Left cardiac atrium (tissue), 4 donors: ENCODE results near the gene CCL5. TPM values are rescaled to one million over a fixed set of nuclear protein-coding genes. Genes with fewer than 3 reads are reported as not detected.

Experiments used
- ATAC-seq, 2 donors: fragments of 200-7000 bp; cut with Tn5 transposase; one replicate each; pipeline ENCODE4 v1.9.1; 2020; ENCODE audit warnings: mild to moderate bottlenecking in 2 of 2, moderate library complexity in 2 of 2
- DNase-seq: peaks from one replicate; pipeline ENCODE4 v3.0.0-alpha.2; 2020
- intact Hi-C, 2 donors: fragments of 100-400 bp; cut with DNase I; formaldehyde crosslinking; loops; one replicate each; pipeline versions ENCODE4 v1.14.1 to v1.15.1; 2022 to 2023
- total RNA-seq, 2 donors: library from RNA; stranded (reverse); fragmentation: NEBNext Ultra II Directional; extraction: Animal tissue kit (Norgen Biotek cat#: 25700); gene quantifications; one replicate each; pipeline ENCODE4 v1.2.1, GENCODE V29; 2021
- donor health status: DM: no; HTN: yes; CAD: no.
- donor health status: DM: no; HTN: yes; CAD: no; lungs with severe emphysema.
- donor health status: DM: yes; HTN: yes; CAD: no.
- donor health status: Dilated cardiomyopathy.

Gene CCL5
- total RNA-seq, 2 donors from 2014 or later: 1.7 to 8.6 TPM

- intact Hi-C loops: no loop called here
- no peak for DNase-seq
Observed at GRCh38 chr17:35842239-35842638, 37.9 kb downstream of the CCL5 start.

GRCh38 chr17:35841505-35841904 is 38.7 kb downstream of the CCL5 start:
- DNase-seq (no peak), ATAC-seq (peak in 1 of 2 donors; percentile 81)
- intact Hi-C loops: no loop called here

More at GRCh38 chr17:35842239-35842638, 37.9 kb downstream of the CCL5 start:
- no peak for ATAC-seq

GRCh38 chr17:35841101-35841500 is 39.1 kb downstream of the CCL5 start:
- DNase-seq (no peak), ATAC-seq (no peak)
- intact Hi-C loops: no loop called here

GRCh38 chr17:35825206-35825605 is 55.0 kb downstream of the CCL5 start:
- DNase-seq (no peak), ATAC-seq (no peak)
- intact Hi-C loops: no loop called here

Other genes starting within 250 kb of the CCL5 start
- 10 to 100 TPM; 23.9 to 24.7 TPM for gene RASL10B, start 148.7 kb downstream of the CCL5 start, total RNA-seq
- 1 to 10 TPM in 1 of 2 donors, under 1 TPM in 1; 0.47 to 1.1 TPM for gene GAS2L2, start 127.1 kb downstream of the CCL5 start, total RNA-seq
- gene C17orf50, start 119.5 kb downstream of the CCL5 start, total RNA-seq: not detected
- gene MMP28, start 84.7 kb downstream of the CCL5 start, total RNA-seq: 10 to 100 TPM in 1 of 2 donors, 1 to 10 TPM in 1; 5.0 to 10.3 TPM
- gene TAF15, start 70.9 kb downstream of the CCL5 start, total RNA-seq: 100 to 1,000 TPM in 1 of 2 donors, 10 to 100 TPM in 1; 97.3 to 119 TPM
- gene HEATR9, start 11.5 kb downstream of the CCL5 start, total RNA-seq: not detected
- not detected for gene RDM1, start 50.4 kb upstream of the CCL5 start, total RNA-seq
- not detected for gene LYZL6, start 63.4 kb upstream of the CCL5 start, total RNA-seq
- gene CCL16, start 101.1 kb upstream of the CCL5 start, total RNA-seq: under 1 TPM in 1 of 2 donors, not detected in 1; 0.27 TPM
- 10 to 100 TPM in 1 of 2 donors, 1 to 10 TPM in 1; 7.2 to 47.7 TPM for gene CCL14, start 106.4 kb upstream of the CCL5 start, total RNA-seq
- not detected for gene CCL15, start 121.2 kb upstream of the CCL5 start, total RNA-seq
- gene CCL23, start 137.6 kb upstream of the CCL5 start, total RNA-seq: 1 to 10 TPM in 1 of 2 donors, not detected in 1; 1.8 TPM
- 10 to 100 TPM; 10.2 to 16.0 TPM for gene CCL18, start 183.9 kb upstream of the CCL5 start, total RNA-seq
- gene CCL3, start 209.8 kb upstream of the CCL5 start, total RNA-seq: 1 to 10 TPM in 1 of 2 donors, under 1 TPM in 1; 0.82 to 1.1 TPM
- gene CCL4, start 223.5 kb upstream of the CCL5 start, total RNA-seq: 1 to 10 TPM in 1 of 2 donors, under 1 TPM in 1; 0.86 to 2.3 TPM